AG09319 (cell line): ENCODE data around the gene IFITM2.
"Not testable (repeated sequence)": the region's sequence is repeated elsewhere in the genome, so short reads cannot be mapped to it uniquely, and the experiment has no call there.

Experiments
- DNase-seq: peaks from one replicate; pipeline ENCODE4 v3.0.0-alpha.2; 2010; ENCODE audit warnings: low read depth; ENCODE audit errors: extremely low read depth
- CTCF ChIP-seq: IDR thresholded peaks from 2 replicates; pipeline ENCODE4 v1.5.1; 2011; ENCODE audit warnings: low read depth, mild to moderate bottlenecking, inconsistent platforms, low read length, moderate library complexity

Gene IFITM2

GRCh38 chr11:344836-345578 is 37.4 kb downstream of the IFITM2 start:
- no peak for TF ChIP-seq CTCF
- DNase-seq, result no peak

GRCh38 chr11:346529-346928 is 38.9 kb downstream of the IFITM2 start:
- DNase-seq, result no peak
- TF ChIP-seq CTCF, result no peak

- not testable (repeated sequence) for DNase-seq
Measured at GRCh38 chr11:349270-349954, 41.8 kb downstream of the IFITM2 start.

GRCh38 chr11:350033-350722 is 42.6 kb downstream of the IFITM2 start:
- DNase-seq, result not testable (repeated sequence)

- DNase-seq, result no peak
- TF ChIP-seq CTCF, result no peak
Measured at GRCh38 chr11:350723-351255, 43.2 kb downstream of the IFITM2 start.

GRCh38 chr11:351411-351810 is 43.8 kb downstream of the IFITM2 start:
- DNase-seq, result no peak
- no peak for TF ChIP-seq CTCF

GRCh38 chr11:352456-353031 is 44.9 kb downstream of the IFITM2 start:
- no peak for TF ChIP-seq CTCF
- DNase-seq, result no peak
